Stimulated activated naive CD4-positive, alpha-beta T cell treated with Interleukin-2 at 50 U/mL for 16 hours (primary cell): ENCODE data around the gene ELP1.
"Not testable (repeated sequence)": the region's sequence is repeated elsewhere in the genome, so short reads cannot be mapped to it uniquely, and the experiment has no call there.

Source experiments
- DNase-seq: peaks from one replicate; lab custom pipeline; 2025; lab: John Stamatoyannopoulos, UW

Gene ELP1

GRCh38 chr9:108854641-108855528 lies 79.0 kb downstream of the ELP1 start:
- no peak for DNase-seq

GRCh38 chr9:108854094-108854493 lies 79.8 kb downstream of the ELP1 start:
- DNase-seq: no peak

- DNase-seq: no peak
These were observed 81.8 kb downstream of the ELP1 start for GRCh38 chr9:108852079-108852478.

GRCh38 chr9:108851138-108851537 lies 82.8 kb downstream of the ELP1 start:
- DNase-seq: no peak

GRCh38 chr9:108850293-108850897 lies 83.5 kb downstream of the ELP1 start:
- DNase-seq: no peak

- DNase-seq: not testable (repeated sequence)
These were observed 85.6 kb downstream of the ELP1 start for GRCh38 chr9:108848296-108848695.

- DNase-seq: no peak
These were observed 88.0 kb downstream of the ELP1 start for GRCh38 chr9:108845947-108846346.

GRCh38 chr9:108845507-108845906 lies 88.4 kb downstream of the ELP1 start:
- no peak for DNase-seq

- no peak for DNase-seq
These were observed 89.1 kb downstream of the ELP1 start for GRCh38 chr9:108844856-108845255.

GRCh38 chr9:108844391-108844790 lies 89.5 kb downstream of the ELP1 start:
- no peak for DNase-seq

GRCh38 chr9:108842610-108843295 lies 91.2 kb downstream of the ELP1 start:
- DNase-seq: no peak

GRCh38 chr9:108839561-108839960 lies 94.4 kb downstream of the ELP1 start:
- not testable (repeated sequence) for DNase-seq

- DNase-seq: no peak
These were observed 95.9 kb downstream of the ELP1 start for GRCh38 chr9:108838017-108838416.

GRCh38 chr9:108837530-108837929 lies 96.4 kb downstream of the ELP1 start:
- DNase-seq: no peak

- no peak for DNase-seq
These were observed 97.1 kb downstream of the ELP1 start for GRCh38 chr9:108836781-108837180.

- DNase-seq: no peak
These were observed 97.6 kb downstream of the ELP1 start for GRCh38 chr9:108836319-108836718.

- no peak for DNase-seq
These were observed 98.1 kb downstream of the ELP1 start for GRCh38 chr9:108835831-108836230.

- DNase-seq: no peak
These were observed 98.8 kb downstream of the ELP1 start for GRCh38 chr9:108834959-108835665.

GRCh38 chr9:108832179-108832500 lies 101.8 kb downstream of the ELP1 start:
- DNase-seq: no peak

- no peak for DNase-seq
These were observed 102.3 kb downstream of the ELP1 start for GRCh38 chr9:108831496-108832178.

- no peak for DNase-seq
These were observed 103.7 kb downstream of the ELP1 start for GRCh38 chr9:108830272-108830671.

- DNase-seq: no peak
These were observed 110.1 kb downstream of the ELP1 start for GRCh38 chr9:108823829-108824228.
